GM21367 (cell line): Measurements from ENCODE around the gene PHLDA2.
"Not testable (repeated sequence)": the region's sequence is repeated elsewhere in the genome, so short reads cannot be mapped to it uniquely, and the experiment has no call there.

Experiments used
- ATAC-seq: cut with Tn5 transposase; IDR thresholded peaks from one replicate; pipeline ENCODE4 v1.9.1; 2021; ENCODE audit not compliant: unreplicated experiment

Gene PHLDA2

GRCh38 chr11:2945031-2945756 lies 16.0 kb upstream of the PHLDA2 start:
- ATAC-seq: no peak

- ATAC-seq: no peak
These were observed 15.3 kb upstream of the PHLDA2 start for GRCh38 chr11:2944530-2944929.

DNA sequence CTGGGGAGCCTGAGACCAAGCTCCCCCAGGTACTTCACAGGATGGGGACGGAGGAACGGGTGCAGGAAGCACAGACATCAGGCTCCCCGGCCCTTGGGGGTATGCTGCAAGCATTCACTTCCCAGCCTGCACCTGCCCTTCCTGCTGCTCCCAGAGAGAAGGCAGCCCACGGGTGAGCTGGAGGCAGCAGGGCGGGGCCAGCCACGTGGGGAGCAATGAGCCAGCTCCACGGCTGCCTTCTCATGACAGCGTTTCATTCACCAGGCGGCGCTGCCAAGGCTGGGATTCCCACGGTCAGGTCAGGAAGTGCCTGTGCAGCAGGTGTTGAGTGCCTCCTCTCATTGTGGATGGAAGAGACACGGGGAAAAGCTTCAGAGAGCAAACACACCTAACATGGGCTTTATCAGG lies 14.5 kb upstream of the PHLDA2 start:
- no peak for ATAC-seq

- ATAC-seq: no peak
These were observed 13.9 kb upstream of the PHLDA2 start for GRCh38 chr11:2942872-2943710.

DNA sequence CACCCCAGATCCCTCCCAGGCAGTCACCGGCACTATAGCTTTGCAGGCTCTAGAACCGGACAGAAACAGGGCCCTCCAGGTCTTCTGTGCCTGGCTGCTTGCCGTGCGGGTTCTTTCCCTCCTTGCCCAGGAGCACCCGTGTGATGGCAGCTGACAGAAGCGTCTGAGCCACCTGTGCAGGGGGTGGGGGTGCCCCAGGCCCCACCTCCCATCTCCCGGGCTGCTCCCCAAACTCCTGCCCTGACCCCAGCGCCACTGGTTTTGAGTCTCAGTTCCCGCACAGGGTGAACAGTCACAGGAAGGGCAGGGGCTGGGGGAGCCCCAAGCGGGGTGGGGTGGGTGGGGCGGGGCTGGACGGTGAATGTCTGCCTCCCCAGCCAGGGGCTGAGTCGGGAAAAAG lies 13.2 kb upstream of the PHLDA2 start:
- no peak for ATAC-seq

GRCh38 chr11:2940921-2941821 lies 12.0 kb upstream of the PHLDA2 start:
- no peak for ATAC-seq

DNA sequence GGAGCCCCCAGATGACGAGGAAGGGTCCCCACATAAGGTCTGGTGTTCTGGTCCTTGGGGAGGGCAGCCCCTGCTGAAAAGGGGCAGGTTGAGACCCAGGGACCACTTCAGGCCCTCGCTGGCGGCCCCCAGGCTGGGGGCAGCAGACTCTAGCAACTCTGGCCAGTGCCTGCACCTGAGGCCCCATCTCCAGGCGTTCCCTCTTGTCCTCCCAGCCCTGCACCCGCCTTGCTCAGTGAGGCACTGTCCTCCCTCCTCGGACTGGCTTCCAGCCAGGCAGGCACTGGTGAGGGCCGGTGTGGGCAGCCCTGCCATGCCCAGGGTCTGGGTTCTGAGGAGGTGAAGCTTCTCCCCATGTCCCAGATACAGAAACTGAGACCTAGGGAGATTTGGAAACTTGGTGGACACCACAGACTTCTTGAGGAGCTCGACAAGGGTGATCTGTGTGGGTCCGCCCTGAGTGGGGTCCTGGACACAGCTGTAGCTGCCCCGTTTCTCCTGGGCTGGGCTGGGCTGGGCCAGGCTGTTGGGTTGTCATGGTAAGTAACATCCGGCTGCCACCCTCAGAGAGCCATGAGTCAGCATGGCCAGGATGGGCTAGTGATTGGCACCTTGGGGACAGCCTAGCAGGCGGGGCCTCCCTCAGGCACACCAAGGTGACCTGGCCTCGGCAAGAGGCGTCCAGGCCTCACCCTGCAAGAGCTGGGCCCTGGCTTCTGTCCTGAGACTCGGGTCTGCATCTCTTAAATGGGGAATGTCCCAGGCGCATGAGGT lies 11.1 kb upstream of the PHLDA2 start:
- ATAC-seq: no peak

GRCh38 chr11:2938458-2939418 lies 9.5 kb upstream of the PHLDA2 start:
- not testable (repeated sequence) for ATAC-seq

GRCh38 chr11:2937641-2938457 lies 8.6 kb upstream of the PHLDA2 start:
- not testable (repeated sequence) for ATAC-seq

DNA sequence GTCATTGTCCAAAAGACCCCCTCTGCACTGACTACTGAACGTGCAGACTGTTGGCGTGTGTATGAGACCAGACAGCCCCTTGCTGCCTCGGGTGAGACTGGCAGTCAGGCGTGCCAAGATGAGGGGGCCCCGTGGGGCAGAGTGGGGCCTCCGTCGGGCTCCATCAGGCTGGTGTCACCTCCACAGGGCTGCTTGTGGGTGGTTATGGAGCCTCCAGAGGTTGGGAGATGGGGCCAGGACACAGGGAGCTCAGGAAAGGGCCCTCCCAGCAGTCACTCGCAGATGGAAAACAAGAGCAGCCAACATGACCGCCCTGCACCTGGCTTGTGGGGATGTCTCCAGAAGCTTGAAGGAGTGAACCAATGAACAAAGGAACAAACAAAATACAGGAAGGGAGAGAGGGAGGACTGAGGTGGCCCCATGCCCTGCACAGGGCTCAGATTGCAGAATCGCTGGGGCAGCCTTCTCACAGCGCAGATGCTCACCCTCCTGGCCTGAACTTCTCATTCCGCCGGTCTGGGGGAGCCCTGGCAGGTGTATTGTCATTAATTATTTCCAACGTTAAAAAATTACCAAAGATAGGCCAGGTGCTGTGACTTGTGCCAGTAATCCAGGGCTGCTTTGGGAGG lies 5.5 kb upstream of the PHLDA2 start:
- ATAC-seq: no peak

- ATAC-seq: no peak
These were observed 4.9 kb upstream of the PHLDA2 start for GRCh38 chr11:2934021-2934550.

- ATAC-seq: no peak
These were observed 4.3 kb upstream of the PHLDA2 start for GRCh38 chr11:2933375-2934020.

GRCh38 chr11:2932850-2933251 lies 3.6 kb upstream of the PHLDA2 start:
- ATAC-seq: no peak

GRCh38 chr11:2931771-2932738 lies 2.8 kb upstream of the PHLDA2 start:
- ATAC-seq: no peak

- ATAC-seq: no peak
These were observed 2.2 kb upstream of the PHLDA2 start for GRCh38 chr11:2931420-2931746.

GRCh38 chr11:2930704-2931419 lies 1.6 kb upstream of the PHLDA2 start:
- no peak for ATAC-seq
